HFF-Myc (cell line): Measurements from ENCODE around the gene TBC1D23.
A peak's percentile ranks its signal among the peaks of the same experiment; 100 is the strongest.
"Not testable (repeated sequence)": the region's sequence is repeated elsewhere in the genome, so short reads cannot be mapped to it uniquely, and the experiment has no call there.

Source experiments
- DNase-seq: peaks from one replicate; pipeline ENCODE4 v3.0.0-alpha.2; 2011; ENCODE audit warnings: low read depth; ENCODE audit errors: extremely low read depth
- H3K4me3 ChIP-seq: replicated peaks from 2 replicates; pipeline ENCODE4 v1.5.1; 2011; ENCODE audit warnings: low read depth, mild to moderate bottlenecking, control low read depth, low read length
- CTCF ChIP-seq: IDR thresholded peaks from 2 replicates; pipeline ENCODE4 v1.5.1; 2012; ENCODE audit warnings: mild to moderate bottlenecking, low read depth, low read length, control low read depth; ENCODE audit errors: missing control alignments

Gene TBC1D23

GRCh38 chr3:100335434-100335833, 74.6 kb downstream of the TBC1D23 start:
- TF ChIP-seq CTCF: no peak
- H3K4me3 ChIP-seq: peak overlapping the region; percentile 66
- no peak for DNase-seq

GRCh38 chr3:100336229-100336628, 75.4 kb downstream of the TBC1D23 start:
- H3K4me3 ChIP-seq: not testable (repeated sequence)

GRCh38 chr3:100338911-100339310, 78.1 kb downstream of the TBC1D23 start:
- DNase-seq: no peak
- no peak for TF ChIP-seq CTCF
- H3K4me3 ChIP-seq: no peak overlapping the region

More at GRCh38 chr3:100336229-100336628, 75.4 kb downstream of the TBC1D23 start:
- not testable (repeated sequence) for DNase-seq

- no peak overlapping the region for H3K4me3 ChIP-seq
- TF ChIP-seq CTCF: no peak
- no peak for DNase-seq
Observed at GRCh38 chr3:100339786-100340185, 79.0 kb downstream of the TBC1D23 start.

- H3K4me3 ChIP-seq: no peak overlapping the region
- no peak for TF ChIP-seq CTCF
- DNase-seq: no peak
Observed at GRCh38 chr3:100340527-100340926, 79.7 kb downstream of the TBC1D23 start.

GRCh38 chr3:100348727-100349126, 87.9 kb downstream of the TBC1D23 start:
- H3K4me3 ChIP-seq: no peak overlapping the region
- no peak for TF ChIP-seq CTCF
- no peak for DNase-seq

GRCh38 chr3:100351770-100352169, 91.0 kb downstream of the TBC1D23 start:
- not testable (repeated sequence) for DNase-seq

GRCh38 chr3:100352296-100353231, 91.8 kb downstream of the TBC1D23 start:
- TF ChIP-seq CTCF: no peak

More at GRCh38 chr3:100351770-100352169, 91.0 kb downstream of the TBC1D23 start:
- H3K4me3 ChIP-seq: not testable (repeated sequence)

More at GRCh38 chr3:100352296-100353231, 91.8 kb downstream of the TBC1D23 start:
- no peak for DNase-seq
- no peak overlapping the region for H3K4me3 ChIP-seq
